ENCODE data around the gene ARL2.
"Not testable (repeated sequence)": the region's sequence is repeated elsewhere in the genome, so short reads cannot be mapped to it uniquely, and the experiment has no call there.

The ARL2 gene

GRCh38 chr11:64994318-64994717, 19.6 kb upstream of the ARL2 start:
- H3K27me3 ChIP-seq (ENCODE audit: control insufficient read depth, insufficient read depth, low read length) = no peaks in the 10 kb centered on the region
- H3K9me3 ChIP-seq (ENCODE audit: control insufficient read depth, low read length) = no peaks in the 10 kb centered on the region
- peaks cover 29% of the 10 kb centered on the region for H3K4me1 ChIP-seq (ENCODE audit: control insufficient read depth, insufficient read depth, low read length)
- no peaks in the 10 kb centered on the region for H3K36me3 ChIP-seq (ENCODE audit: control insufficient read depth, insufficient read depth, low read length)
- no peak overlapping the region for H3K4me3 ChIP-seq (ENCODE audit: low read length)
- H3K9ac ChIP-seq (ENCODE audit: low read length) = no peak overlapping the region

GRCh38 chr11:64996327-64996709, 17.6 kb upstream of the ARL2 start:
- Histone ChIP-seq H3K4me3 (ENCODE audit: low read length) (peak overlapping the region; percentile 58), H3K9ac (ENCODE audit: low read length) (peak overlapping the region; percentile 80), H3K9me3 (ENCODE audit: control insufficient read depth, low read length) (no peaks in the 10 kb centered on the region), H3K4me1 (ENCODE audit: control insufficient read depth, insufficient read depth, low read length) (peaks cover 24% of the 10 kb centered on the region), H3K36me3 (ENCODE audit: control insufficient read depth, insufficient read depth, low read length) (no peaks in the 10 kb centered on the region), H3K27me3 (ENCODE audit: control insufficient read depth, insufficient read depth, low read length) (no peaks in the 10 kb centered on the region)

- Histone ChIP-seq H3K4me3 (ENCODE audit: low read length) (peak within 1 kb of the TSS; percentile 58), H3K9me3 (ENCODE audit: control insufficient read depth, low read length) (no peaks in the 10 kb centered on the region), H3K4me1 (ENCODE audit: control insufficient read depth, insufficient read depth, low read length) (peaks cover 24% of the 10 kb centered on the region), H3K27me3 (ENCODE audit: control insufficient read depth, insufficient read depth, low read length) (no peaks in the 10 kb centered on the region), H3K36me3 (ENCODE audit: control insufficient read depth, insufficient read depth, low read length) (no peaks in the 10 kb centered on the region), H3K9ac (ENCODE audit: low read length) (peak within 1 kb of the TSS; percentile 80)
Measured at GRCh38 chr11:64996710-64997380, 17.1 kb upstream of the ARL2 start, which contains the start of gene BATF2. Gene BATF2 (minus strand): TSS chr11:64996971. CDS start chr11:64996914, 57 bp downstream.

- Histone ChIP-seq H3K4me3 (ENCODE audit: low read length) (no peak overlapping the region), H3K9ac (ENCODE audit: low read length) (no peak overlapping the region), H3K4me1 (ENCODE audit: control insufficient read depth, insufficient read depth, low read length) (peaks cover 24% of the 10 kb centered on the region), H3K36me3 (ENCODE audit: control insufficient read depth, insufficient read depth, low read length) (no peaks in the 10 kb centered on the region), H3K9me3 (ENCODE audit: control insufficient read depth, low read length) (no peaks in the 10 kb centered on the region), H3K27me3 (ENCODE audit: control insufficient read depth, insufficient read depth, low read length) (no peaks in the 10 kb centered on the region)
Measured at GRCh38 chr11:64998141-64998540, 15.8 kb upstream of the ARL2 start.

GRCh38 chr11:64998690-64999431, 15.1 kb upstream of the ARL2 start:
- Histone ChIP-seq H3K4me3 (ENCODE audit: low read length) (no peak overlapping the region), H3K4me1 (ENCODE audit: control insufficient read depth, insufficient read depth, low read length) (peaks cover 24% of the 10 kb centered on the region), H3K27me3 (ENCODE audit: control insufficient read depth, insufficient read depth, low read length) (no peaks in the 10 kb centered on the region), H3K9me3 (ENCODE audit: control insufficient read depth, low read length) (no peaks in the 10 kb centered on the region), H3K9ac (ENCODE audit: low read length) (no peak overlapping the region), H3K36me3 (ENCODE audit: control insufficient read depth, insufficient read depth, low read length) (no peaks in the 10 kb centered on the region)

GRCh38 chr11:64999478-64999877, 14.5 kb upstream of the ARL2 start:
- no peaks in the 10 kb centered on the region for H3K27me3 ChIP-seq (ENCODE audit: control insufficient read depth, insufficient read depth, low read length)
- H3K4me3 ChIP-seq (ENCODE audit: low read length) = no peak overlapping the region
- H3K9me3 ChIP-seq (ENCODE audit: control insufficient read depth, low read length) = no peaks in the 10 kb centered on the region
- no peaks in the 10 kb centered on the region for H3K36me3 ChIP-seq (ENCODE audit: control insufficient read depth, insufficient read depth, low read length)
- peaks cover 24% of the 10 kb centered on the region for H3K4me1 ChIP-seq (ENCODE audit: control insufficient read depth, insufficient read depth, low read length)
- no peak overlapping the region for H3K9ac ChIP-seq (ENCODE audit: low read length)

GRCh38 chr11:65002706-65003105, 11.3 kb upstream of the ARL2 start:
- Histone ChIP-seq H3K9me3 (ENCODE audit: control insufficient read depth, low read length) (no peaks in the 10 kb centered on the region), H3K4me1 (ENCODE audit: control insufficient read depth, insufficient read depth, low read length) (peaks cover 15% of the 10 kb centered on the region), H3K36me3 (ENCODE audit: control insufficient read depth, insufficient read depth, low read length) (no peaks in the 10 kb centered on the region), H3K9ac (ENCODE audit: low read length) (no peak overlapping the region), H3K27me3 (ENCODE audit: control insufficient read depth, insufficient read depth, low read length) (no peaks in the 10 kb centered on the region), H3K4me3 (ENCODE audit: low read length) (no peak overlapping the region)

GRCh38 chr11:65003282-65003681, 10.7 kb upstream of the ARL2 start:
- Histone ChIP-seq H3K36me3 (ENCODE audit: control insufficient read depth, insufficient read depth, low read length) (no peaks in the 10 kb centered on the region), H3K9me3 (ENCODE audit: control insufficient read depth, low read length) (no peaks in the 10 kb centered on the region), H3K27me3 (ENCODE audit: control insufficient read depth, insufficient read depth, low read length) (no peaks in the 10 kb centered on the region), H3K4me3 (ENCODE audit: low read length) (no peak overlapping the region), H3K9ac (ENCODE audit: low read length) (no peak overlapping the region), H3K4me1 (ENCODE audit: control insufficient read depth, insufficient read depth, low read length) (peaks cover 11% of the 10 kb centered on the region)

- H3K36me3 ChIP-seq (ENCODE audit: control insufficient read depth, insufficient read depth, low read length); H3K9me3 ChIP-seq (ENCODE audit: control insufficient read depth, low read length); H3K9ac ChIP-seq (ENCODE audit: low read length); H3K4me3 ChIP-seq (ENCODE audit: low read length); H3K4me1 ChIP-seq (ENCODE audit: control insufficient read depth, insufficient read depth, low read length); H3K27me3 ChIP-seq (ENCODE audit: control insufficient read depth, insufficient read depth, low read length): not testable (repeated sequence)
Measured at GRCh38 chr11:65003968-65004367, 10.0 kb upstream of the ARL2 start.

GRCh38 chr11:65008016-65008415, 5.9 kb upstream of the ARL2 start:
- H3K4me1 ChIP-seq (ENCODE audit: control insufficient read depth, insufficient read depth, low read length) = peaks cover 2% of the 10 kb centered on the region
- H3K4me3 ChIP-seq (ENCODE audit: low read length) = no peak overlapping the region
- H3K36me3 ChIP-seq (ENCODE audit: control insufficient read depth, insufficient read depth, low read length) = no peaks in the 10 kb centered on the region
- H3K27me3 ChIP-seq (ENCODE audit: control insufficient read depth, insufficient read depth, low read length) = no peaks in the 10 kb centered on the region
- no peak overlapping the region for H3K9ac ChIP-seq (ENCODE audit: low read length)
- H3K9me3 ChIP-seq (ENCODE audit: control insufficient read depth, low read length) = no peaks in the 10 kb centered on the region

- Histone ChIP-seq H3K4me1 (ENCODE audit: control insufficient read depth, insufficient read depth, low read length) (peaks cover 6% of the 10 kb centered on the region), H3K36me3 (ENCODE audit: control insufficient read depth, insufficient read depth, low read length) (no peaks in the 10 kb centered on the region), H3K4me3 (ENCODE audit: low read length) (no peak overlapping the region), H3K27me3 (ENCODE audit: control insufficient read depth, insufficient read depth, low read length) (no peaks in the 10 kb centered on the region), H3K9ac (ENCODE audit: low read length) (no peak overlapping the region), H3K9me3 (ENCODE audit: control insufficient read depth, low read length) (no peaks in the 10 kb centered on the region)
Measured at GRCh38 chr11:65008873-65009272, 5.1 kb upstream of the ARL2 start.

GRCh38 chr11:65013130-65013887, 651 bp upstream of the ARL2 start:
- Histone ChIP-seq H3K9ac (ENCODE audit: low read length) (peak overlapping the region; percentile 91), H3K27me3 (ENCODE audit: control insufficient read depth, insufficient read depth, low read length) (no peaks in the 10 kb centered on the region), H3K36me3 (ENCODE audit: control insufficient read depth, insufficient read depth, low read length) (peaks cover 1% of the 10 kb centered on the region), H3K9me3 (ENCODE audit: control insufficient read depth, low read length) (no peaks in the 10 kb centered on the region), H3K4me1 (ENCODE audit: control insufficient read depth, insufficient read depth, low read length) (peaks cover 10% of the 10 kb centered on the region), H3K4me3 (ENCODE audit: low read length) (peak overlapping the region; percentile 96)

All from mucosa of stomach (tissue), 1 donor.